Fibroblast of peridontal ligament (primary cell): ENCODE data around the gene ZDHHC20.
A peak's percentile ranks its signal among the peaks of the same experiment; 100 is the strongest.
"Not testable (repeated sequence)": the region's sequence is repeated elsewhere in the genome, so short reads cannot be mapped to it uniquely, and the experiment has no call there.

Experiments
- DNase-seq: peaks from one replicate; pipeline ENCODE4 v3.0.0-alpha.2; 2010; ENCODE audit errors: extremely low read depth

ZDHHC20 gene

DNA sequence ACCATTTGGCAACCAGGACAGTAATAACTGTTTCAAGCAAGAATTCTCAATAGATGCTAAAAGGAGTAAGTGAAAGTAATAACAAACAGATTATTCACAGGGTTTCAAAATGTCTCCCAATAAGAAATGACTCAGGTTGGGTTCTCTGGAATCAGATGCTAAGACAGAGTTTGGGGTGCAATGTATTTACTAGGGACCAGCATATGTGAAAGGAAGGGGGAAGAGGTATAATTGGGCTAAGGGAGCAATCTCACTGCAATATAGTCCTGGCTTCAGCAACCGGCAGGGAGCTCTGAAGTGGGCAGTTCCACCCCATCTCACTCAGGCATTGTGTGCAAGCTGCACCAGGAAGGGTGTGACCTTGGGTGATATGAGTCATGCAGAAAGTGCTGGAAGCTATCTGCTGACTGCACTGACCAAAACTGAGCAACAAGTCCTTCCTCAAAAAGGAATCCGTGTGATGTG, 23.4 kb downstream of the ZDHHC20 start:
- DNase-seq = peak; percentile 79

- DNase-seq = no peak
Measured at GRCh38 chr13:21435231-21435630, 23.9 kb downstream of the ZDHHC20 start.

- DNase-seq = no peak
Measured at GRCh38 chr13:21434588-21434987, 24.5 kb downstream of the ZDHHC20 start.

DNA sequence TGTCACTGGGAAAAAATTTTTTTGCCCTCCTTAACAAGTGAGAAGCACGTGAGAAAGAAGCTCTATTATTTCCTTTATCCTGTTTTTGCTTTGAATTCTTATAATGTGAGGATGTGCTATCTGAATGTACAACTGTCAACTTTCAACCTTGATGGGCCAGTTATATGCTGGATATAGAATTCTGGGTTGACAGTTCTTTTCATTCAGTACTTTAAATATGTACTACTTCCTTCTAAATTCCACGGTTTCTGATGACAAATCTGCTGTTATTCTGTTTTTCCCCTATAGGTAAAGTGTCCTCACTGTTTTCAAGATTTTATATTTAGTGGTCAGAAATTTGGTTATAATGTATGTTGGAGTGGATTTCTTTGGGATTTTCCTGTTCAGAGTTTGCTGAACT, 29.9 kb downstream of the ZDHHC20 start:
- DNase-seq = no peak

- no peak for DNase-seq
Measured at GRCh38 chr13:21427741-21428140, 31.4 kb downstream of the ZDHHC20 start.

DNA sequence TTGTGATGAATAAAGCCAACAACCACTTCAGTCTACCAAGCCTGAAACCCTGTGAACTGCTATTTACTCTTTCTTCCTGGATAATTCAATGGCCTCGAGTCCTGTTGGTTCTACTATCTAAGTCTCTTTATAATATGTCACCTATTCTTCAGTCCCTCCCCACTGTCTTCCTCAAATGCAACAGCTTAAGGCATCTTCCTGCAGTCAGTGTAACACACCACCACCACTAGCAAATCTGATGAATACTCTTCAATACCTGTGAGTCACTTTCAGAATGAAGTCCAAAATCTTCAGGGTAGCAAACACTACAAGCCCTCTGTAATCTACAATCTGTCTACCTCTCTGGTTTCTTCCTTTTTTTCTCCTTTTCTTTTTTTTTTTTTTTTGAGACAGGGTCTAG, 32.9 kb downstream of the ZDHHC20 start:
- DNase-seq = no peak

- peak; percentile 47 for DNase-seq
Measured at GRCh38 chr13:21420706-21421105, 38.4 kb downstream of the ZDHHC20 start.

GRCh38 chr13:21413013-21413412, 46.1 kb downstream of the ZDHHC20 start:
- DNase-seq = no peak

DNA sequence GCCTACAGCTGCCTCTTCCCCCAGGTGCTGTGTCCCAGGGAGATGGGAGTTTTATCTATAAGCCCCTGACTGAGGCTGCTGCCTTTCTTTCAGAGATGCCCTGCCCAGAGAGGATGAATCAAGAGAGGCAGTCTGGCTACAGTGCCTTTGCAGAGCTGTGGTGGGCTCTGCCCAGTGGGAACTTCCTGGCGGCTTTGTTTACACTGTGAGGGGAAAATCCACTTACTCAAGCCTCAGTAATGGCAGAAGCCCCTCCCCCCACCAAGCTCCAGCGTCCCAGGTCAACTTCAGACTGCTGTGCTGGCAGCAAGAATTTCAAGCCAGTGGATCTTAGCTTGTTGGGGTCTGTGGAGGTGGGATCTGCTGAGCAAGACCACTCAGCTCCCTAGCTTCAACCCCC, 48.6 kb downstream of the ZDHHC20 start:
- DNase-seq = not testable (repeated sequence)

DNA sequence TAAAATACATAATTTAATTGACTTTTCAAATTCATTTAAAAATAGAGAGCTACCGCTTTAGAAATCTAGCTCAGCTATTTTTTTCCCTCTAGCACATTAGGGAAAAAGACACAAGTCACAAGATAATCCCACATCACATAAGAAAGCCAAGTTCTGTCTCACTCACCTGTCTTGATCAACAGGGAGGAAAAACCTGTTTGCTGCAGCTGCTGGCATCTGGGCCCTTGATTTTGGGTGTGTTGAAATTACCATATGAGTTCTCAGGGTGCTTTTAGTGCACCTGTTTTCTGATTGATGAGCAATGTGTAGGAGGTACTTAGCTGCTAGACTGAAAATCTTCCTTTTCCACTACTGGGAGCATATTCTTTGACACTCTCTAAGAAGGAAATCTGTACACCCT, 53.8 kb downstream of the ZDHHC20 start:
- no peak for DNase-seq

- DNase-seq = peak; percentile 32
Measured at GRCh38 chr13:21402586-21403307, 56.4 kb downstream of the ZDHHC20 start.

GRCh38 chr13:21399741-21400140, 59.4 kb downstream of the ZDHHC20 start:
- no peak for DNase-seq

DNA sequence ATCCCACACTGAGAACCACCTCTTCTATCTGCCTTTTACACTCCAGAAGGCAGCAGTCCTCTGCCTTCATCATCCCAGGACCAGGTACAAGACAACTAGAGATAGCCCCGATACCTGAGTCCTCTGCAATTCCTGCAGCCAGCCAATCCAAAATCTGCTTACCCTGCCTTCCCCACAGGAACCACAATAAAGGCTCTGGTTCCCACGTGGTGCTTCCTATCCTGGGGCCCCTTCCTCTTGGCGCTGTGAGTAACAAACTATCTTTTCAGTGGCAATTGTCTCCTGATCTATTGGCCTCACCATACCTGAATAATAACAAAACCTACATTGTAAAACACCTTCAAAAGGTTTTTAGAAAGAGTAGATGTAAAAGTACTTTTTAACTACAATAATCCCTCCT, 63.1 kb downstream of the ZDHHC20 start:
- DNase-seq = no peak

GRCh38 chr13:21389124-21389523, 70.0 kb downstream of the ZDHHC20 start:
- no peak for DNase-seq

GRCh38 chr13:21385710-21386109, 73.4 kb downstream of the ZDHHC20 start:
- no peak for DNase-seq

DNA sequence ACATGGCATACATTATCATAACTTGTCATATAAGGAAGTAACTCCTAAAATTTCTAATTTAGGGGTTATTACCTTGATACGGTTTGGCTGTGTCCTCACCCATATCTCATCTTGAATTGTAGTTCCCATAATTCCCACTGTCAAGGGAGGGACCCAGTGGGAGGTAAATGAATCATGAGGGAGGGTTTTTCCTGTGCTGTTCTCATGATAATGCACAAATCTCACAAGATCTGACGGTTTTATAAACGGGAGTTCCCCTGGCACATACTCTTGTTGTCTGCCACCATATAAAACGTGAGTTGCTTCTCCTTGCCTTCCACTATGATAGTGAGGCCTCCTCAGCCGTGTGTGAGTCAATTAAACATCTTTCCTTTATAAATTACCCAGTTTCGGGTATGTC, 76.0 kb downstream of the ZDHHC20 start:
- no peak for DNase-seq

DNA sequence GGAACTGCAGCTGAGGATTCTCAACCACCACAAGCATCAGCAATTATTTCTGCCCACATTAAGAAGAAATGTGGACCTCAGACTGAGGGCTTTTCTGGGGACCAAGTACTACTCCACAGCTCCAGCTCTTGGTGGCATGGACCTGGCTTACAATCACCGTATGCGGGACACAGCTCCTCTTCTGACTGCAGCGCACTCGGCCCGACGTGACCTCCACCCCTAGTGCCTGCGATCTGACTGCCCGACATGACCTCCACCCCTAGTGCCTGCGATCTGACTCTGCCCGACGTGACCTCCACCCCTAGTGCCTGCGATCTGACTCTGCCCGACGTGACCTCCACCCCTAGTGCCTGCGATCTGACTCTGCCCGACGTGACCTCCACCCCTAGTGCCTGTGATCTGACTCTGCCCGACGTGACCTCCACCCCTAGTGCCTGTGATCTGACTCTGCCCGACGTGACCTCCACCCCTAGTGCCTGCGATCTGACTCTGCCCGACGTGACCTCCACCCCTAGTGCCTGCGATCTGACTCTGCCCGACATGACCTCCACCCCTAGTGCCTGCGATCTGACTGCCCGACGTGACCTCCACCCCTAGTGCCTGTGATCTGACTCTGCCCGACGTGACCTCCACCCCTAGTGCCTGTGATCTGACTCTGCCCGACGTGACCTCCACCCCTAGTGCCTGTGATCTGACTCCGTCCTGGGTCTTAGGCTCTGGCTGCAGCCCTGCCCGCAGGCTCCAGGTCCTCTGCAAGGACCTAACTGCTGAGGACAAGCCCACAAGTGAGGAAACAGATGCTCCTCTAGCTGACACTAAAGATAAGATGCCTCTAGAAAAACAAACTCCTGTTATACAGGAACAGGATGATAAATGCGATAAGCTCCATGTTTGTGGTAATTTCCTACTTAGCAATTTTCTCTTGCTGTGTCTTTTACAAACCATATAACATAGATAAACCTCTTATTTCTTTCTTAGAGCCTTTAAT, 81.8 kb downstream of the ZDHHC20 start:
- DNase-seq = not testable (repeated sequence)

- DNase-seq = no peak
Measured at GRCh38 chr13:21372530-21372929, 86.6 kb downstream of the ZDHHC20 start.

DNA sequence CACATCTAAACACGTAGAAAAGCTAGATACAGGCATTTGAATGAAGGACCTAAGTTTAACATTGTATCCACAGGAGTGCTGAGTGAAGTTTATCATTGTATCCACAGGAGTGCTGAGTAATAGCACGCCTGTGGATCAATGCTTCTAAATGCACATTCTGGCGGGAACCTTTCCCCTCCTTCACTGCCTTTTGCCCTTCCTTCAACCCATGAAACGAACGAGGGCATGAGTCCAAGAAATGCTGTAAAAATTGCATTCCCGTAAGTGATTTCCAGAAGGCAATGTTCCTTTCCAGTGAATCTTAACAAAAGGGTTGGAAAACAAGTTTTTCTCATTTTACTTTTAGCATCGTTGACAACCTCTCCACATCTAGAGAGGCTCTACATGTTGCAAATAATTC, 88.1 kb downstream of the ZDHHC20 start:
- peak; percentile 25 for DNase-seq

- no peak for DNase-seq
Measured at GRCh38 chr13:21365574-21365973, 93.5 kb downstream of the ZDHHC20 start.

DNA sequence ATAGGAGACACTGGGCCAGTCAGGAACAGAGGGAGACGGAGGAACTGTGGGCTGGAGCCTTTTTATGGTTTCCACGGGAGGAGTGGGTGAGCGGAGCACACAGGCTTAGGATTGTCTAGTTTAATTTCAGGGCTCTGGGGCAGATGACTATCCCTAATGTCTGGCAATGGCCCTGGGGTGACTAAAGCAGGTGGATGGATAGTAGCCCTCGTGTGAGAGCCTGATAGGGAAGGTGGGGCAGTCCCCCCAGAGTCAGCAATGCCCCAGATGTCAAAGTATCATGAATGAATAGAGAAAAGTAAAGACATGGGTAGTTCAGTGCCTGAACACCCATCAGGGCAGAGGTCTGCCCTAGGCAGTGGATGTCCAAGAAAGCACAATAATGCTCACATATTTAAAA, 94.2 kb downstream of the ZDHHC20 start:
- DNase-seq = no peak

DNA sequence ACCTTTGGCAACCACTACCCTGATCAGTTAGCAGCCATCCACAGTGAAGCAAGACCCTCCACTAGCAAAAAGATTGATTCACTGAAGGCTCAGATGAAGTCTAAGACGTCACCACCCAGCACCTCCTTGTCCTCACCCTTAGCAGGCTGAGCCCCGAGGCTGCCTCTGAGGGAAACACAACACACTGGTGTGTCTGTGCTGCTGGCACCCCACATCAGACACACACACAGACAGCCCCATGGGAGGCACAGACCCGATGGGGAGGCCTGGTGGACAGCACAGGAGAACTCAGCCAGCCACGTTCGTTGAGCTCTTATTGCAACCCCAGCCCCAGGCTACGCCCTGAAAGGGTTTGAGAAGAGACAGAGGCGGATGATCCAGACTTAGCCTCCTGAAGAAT, 94.7 kb downstream of the ZDHHC20 start:
- no peak for DNase-seq

DNA sequence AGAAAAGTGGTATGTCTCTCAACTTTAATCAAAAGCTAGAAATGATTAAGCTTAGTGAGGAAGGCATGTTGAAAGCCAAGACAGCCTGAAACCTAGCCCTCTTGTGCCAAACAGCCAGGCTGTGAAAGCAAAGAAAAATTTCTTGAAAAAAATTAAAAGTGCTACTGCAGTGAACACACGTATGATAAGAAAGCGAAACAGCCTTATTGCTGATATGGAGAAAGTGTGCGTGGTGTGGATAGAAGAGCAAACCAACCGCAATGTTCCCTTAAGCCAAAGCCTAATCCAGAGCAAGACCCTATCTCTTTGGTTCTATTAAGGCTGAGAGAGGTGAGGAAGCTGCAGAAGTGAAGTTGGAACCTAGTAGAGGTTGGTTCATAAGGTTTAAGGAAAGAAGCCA, 96.4 kb downstream of the ZDHHC20 start:
- no peak for DNase-seq
